GM12872 (cell line): ENCODE data around the gene ROCK2.

Experiments
- TF ChIP-seq, protein P1 (sequence below): IDR thresholded peaks from 3 replicates; pipeline ENCODE4 v1.5.1; 2011; ENCODE audit warnings: low read depth, mild to moderate bottlenecking, low read length, moderate library complexity; ENCODE audit not compliant: insufficient read depth

The ROCK2 gene

GRCh38 chr2:11343650-11344341, 640 bp downstream of the ROCK2 start:
- TF ChIP-seq, protein P1, sequence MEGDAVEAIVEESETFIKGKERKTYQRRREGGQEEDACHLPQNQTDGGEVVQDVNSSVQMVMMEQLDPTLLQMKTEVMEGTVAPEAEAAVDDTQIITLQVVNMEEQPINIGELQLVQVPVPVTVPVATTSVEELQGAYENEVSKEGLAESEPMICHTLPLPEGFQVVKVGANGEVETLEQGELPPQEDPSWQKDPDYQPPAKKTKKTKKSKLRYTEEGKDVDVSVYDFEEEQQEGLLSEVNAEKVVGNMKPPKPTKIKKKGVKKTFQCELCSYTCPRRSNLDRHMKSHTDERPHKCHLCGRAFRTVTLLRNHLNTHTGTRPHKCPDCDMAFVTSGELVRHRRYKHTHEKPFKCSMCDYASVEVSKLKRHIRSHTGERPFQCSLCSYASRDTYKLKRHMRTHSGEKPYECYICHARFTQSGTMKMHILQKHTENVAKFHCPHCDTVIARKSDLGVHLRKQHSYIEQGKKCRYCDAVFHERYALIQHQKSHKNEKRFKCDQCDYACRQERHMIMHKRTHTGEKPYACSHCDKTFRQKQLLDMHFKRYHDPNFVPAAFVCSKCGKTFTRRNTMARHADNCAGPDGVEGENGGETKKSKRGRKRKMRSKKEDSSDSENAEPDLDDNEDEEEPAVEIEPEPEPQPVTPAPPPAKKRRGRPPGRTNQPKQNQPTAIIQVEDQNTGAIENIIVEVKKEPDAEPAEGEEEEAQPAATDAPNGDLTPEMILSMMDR: no peak

DNA sequence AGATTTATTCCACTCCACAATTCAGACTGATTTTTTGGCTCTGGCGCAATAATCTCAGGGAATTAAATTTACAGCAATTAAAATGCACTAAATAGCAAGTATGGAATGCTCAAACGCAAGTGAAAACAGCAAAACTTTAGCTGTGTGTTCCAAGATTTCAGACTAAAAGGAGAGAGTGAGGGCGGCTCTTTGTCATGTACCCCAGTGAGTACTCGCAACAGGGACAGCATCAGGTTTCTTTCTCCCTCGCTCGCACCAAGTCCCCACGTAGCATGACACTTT, 1.1 kb downstream of the ROCK2 start:
- TF ChIP-seq, protein P1: no peak

DNA sequence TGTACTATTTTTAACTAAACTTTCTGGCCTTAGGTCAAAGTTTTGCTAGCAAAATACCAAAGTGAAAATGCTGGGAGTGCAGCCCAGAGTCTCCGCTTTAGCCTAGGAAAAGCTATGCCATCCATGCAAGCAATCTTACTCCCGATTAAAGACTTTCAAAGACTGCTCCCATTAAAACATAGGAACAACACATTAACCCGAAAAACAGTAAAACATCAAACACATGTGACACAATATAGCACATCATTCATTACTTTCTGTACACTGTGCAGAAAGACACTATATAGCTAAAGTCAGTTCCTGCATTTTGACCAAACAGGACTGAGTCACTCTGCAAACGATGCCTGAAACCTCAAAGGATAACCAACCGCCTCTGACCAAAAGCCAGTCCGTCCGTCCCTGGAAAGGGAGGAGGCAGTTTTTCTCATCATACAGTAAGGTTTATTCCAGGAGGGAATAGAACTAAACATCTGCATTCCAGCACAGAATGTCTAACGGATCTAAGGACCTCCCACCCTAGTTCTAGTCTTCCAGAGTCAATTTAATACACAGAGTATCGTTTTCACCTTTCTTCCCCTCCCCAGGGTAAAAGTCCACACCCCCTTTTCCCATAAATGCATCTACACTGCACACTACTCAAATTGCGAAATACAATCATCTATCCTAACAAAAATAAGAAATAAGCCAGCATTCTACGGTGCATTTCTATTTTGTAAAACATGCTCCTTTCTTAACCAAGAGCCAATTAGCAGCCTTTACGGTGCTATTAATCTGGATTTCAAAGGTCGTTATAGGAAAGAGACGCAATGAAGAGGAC, 1.7 kb downstream of the ROCK2 start:
- TF ChIP-seq, protein P1: no peak

DNA sequence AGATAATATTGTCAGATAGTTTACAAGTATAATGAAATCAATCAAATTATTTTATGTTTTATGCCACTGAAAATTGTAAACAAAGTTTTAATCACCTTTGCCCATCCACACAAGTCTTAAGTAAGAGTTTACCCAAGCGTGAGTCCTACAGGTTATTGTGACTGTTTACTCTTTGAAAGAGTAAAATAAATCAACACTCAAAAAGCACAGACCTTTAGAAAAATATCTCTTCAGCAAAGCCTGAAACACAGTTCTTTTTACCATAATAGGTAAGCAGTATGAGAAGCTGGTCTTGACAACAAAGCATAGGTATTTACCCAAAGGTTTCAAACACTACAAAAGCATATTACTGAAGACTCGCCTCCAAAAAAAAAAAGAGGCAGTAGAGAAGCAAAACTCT, 3.7 kb downstream of the ROCK2 start:
- TF ChIP-seq, protein P1: no peak

DNA sequence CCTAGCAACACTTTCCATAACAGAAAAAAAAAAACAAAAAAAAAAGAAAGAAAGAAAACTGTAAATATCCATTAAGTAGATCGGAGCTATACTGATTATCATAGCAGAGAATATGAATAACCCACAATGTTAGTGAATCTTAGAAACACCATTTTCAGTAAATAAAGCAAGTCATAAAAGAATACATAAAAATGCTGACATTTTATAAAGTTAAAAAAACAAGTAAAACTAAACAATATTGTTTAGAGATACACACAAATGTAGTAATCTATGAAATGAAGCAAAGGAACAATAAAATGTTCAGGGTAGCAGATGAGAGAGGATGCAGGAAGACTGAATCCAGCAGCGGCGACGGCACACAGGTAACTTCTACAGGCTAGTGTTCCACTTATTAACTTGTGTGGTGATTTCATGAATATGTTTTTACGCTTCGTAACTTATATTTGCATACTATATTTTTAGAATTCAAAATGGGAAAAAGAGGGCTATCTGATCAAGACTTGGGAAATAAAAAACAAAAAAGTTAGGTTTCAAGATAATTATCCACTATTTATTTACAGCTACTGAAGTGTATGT, 4.8 kb downstream of the ROCK2 start:
- TF ChIP-seq, protein P1: no peak

DNA sequence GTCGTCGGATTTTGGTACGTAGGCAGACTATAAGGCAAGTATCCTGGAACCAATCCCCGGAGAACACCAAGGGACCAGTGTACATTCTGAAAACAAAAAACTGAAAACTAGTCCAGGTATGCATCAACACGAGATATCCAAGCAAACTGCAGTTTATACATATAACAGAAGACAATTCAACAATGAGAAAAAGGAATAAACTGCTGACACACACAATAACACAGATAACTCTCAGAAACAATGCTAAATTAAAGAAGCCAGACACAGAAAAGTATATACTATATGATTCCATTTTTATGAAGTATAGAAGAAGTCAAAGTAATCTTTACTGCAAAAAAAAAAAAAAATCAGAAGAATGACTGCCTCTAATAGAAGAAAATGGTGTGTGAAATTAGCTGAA, 5.9 kb downstream of the ROCK2 start:
- TF ChIP-seq, protein P1: no peak

GRCh38 chr2:11337909-11338308, 6.5 kb downstream of the ROCK2 start:
- TF ChIP-seq, protein P1: no peak
